ENCODE data around the gene WHRN.
A peak's percentile ranks its signal among the peaks of the same experiment; 100 is the strongest.

The WHRN gene

GRCh38 chr9:114409842-114410241 is 95.4 kb downstream of the WHRN start:
- DNase-seq (ENCODE audit: low read depth in 1 of 2, low spot score in 1 of 2), result no peak
- no peak overlapping the region for H3K4me3 ChIP-seq (replicated peaks; ENCODE audit: insufficient read depth, low read length)
- no peaks in the 10 kb centered on the region for H3K27me3 ChIP-seq (ENCODE audit: insufficient read depth, poor library complexity, severe bottlenecking)
- TF ChIP-seq CTCF (IDR thresholded peaks at IDR 0.05; ENCODE audit: insufficient read depth, low read length) (no peak), REST (IDR thresholded peaks at IDR 0.05; ENCODE audit: insufficient replicate concordance, low read depth) (no peak)
- no peak overlapping the region for H3K27ac ChIP-seq (replicated peaks)

DNA sequence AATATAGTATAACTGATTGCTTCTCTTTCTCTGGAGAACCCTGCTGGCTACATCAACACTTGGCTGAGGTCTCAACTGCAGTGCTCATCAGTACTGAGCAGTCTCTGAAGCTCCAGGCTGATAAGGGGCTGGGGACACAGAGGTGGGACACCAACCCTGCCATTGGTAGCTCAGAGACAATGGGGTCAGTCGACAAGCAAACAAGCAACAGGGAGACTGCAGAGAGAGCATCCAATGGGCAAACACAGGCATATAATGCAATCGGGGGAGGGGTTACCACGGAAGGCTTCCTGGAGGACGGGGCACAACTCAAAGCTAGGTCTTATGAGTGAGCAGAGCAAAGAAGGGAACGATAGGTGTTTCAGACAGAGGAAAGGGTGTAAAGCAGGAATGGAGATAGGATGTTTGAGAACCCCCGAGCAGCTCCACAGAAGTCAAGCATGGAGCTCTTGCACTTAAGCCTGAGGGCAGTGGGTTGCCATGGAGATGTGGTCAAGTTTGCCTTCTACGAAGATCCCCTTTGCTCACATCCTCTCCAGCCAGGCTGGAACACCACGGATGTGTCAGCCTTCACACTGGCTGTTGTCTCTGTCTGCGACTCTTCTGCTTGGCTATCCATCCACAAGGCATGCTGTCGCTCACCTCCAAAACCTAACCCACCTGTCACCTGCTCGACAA is 96.0 kb downstream of the WHRN start:
- DNase-seq (ENCODE audit: low read depth in 1 of 2, low spot score in 1 of 2), result peak; percentile 57 to 77
- H3K27me3 ChIP-seq (ENCODE audit: insufficient read depth, poor library complexity, severe bottlenecking), result no peaks in the 10 kb centered on the region
- no peak for TF ChIP-seq POLR2AphosphoS5 (IDR thresholded peaks at IDR 0.05; ENCODE audit: low read depth)
- TF ChIP-seq SPI1 (IDR thresholded peaks at IDR 0.05; ENCODE audit: borderline replicate concordance, low read depth), result no peak
- TF ChIP-seq GABPA (IDR thresholded peaks at IDR 0.05; ENCODE audit: low read depth), result no peak
- no peak for TF ChIP-seq REST (IDR thresholded peaks at IDR 0.05; ENCODE audit: insufficient replicate concordance, low read depth)
- TF ChIP-seq CTCF (IDR thresholded peaks at IDR 0.05; ENCODE audit: insufficient read depth, low read length), result no peak
- H3K4me3 ChIP-seq (replicated peaks; ENCODE audit: insufficient read depth, low read length), result no peak overlapping the region
- H3K27ac ChIP-seq (replicated peaks), result no peak overlapping the region

DNA sequence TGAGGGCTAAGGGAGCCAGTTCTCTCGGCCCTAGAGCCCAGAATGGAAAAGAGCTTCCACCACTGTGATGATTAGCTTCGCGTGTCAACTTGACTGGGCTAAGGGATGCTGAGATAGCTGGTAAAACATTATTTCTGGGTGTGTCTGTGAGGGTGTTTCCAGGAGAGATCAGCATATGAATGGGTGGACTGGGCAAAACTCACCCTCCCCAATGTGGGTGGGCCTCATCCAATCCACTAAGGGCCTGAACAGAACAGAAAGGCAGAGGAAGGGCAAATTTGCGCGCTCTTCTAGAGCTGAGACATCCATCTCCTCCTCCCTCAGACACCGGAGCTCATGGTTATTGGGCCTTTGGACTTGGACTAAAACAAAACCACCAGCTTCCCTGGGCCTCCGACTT is 96.6 kb downstream of the WHRN start:
- Histone ChIP-seq H3K4me3 (replicated peaks; ENCODE audit: insufficient read depth, low read length) (no peak overlapping the region), H3K27me3 (ENCODE audit: insufficient read depth, poor library complexity, severe bottlenecking) (no peaks in the 10 kb centered on the region), H3K27ac (replicated peaks) (no peak overlapping the region)
- TF ChIP-seq POLR2AphosphoS5 (IDR thresholded peaks at IDR 0.05; ENCODE audit: low read depth), result no peak
- TF ChIP-seq SPI1 (IDR thresholded peaks at IDR 0.05; ENCODE audit: borderline replicate concordance, low read depth), result no peak
- no peak for TF ChIP-seq GABPA (IDR thresholded peaks at IDR 0.05; ENCODE audit: low read depth)
- TF ChIP-seq REST (IDR thresholded peaks at IDR 0.05; ENCODE audit: insufficient replicate concordance, low read depth), result no peak
- TF ChIP-seq CTCF (IDR thresholded peaks at IDR 0.05; ENCODE audit: insufficient read depth, low read length), result no peak
- no peak for DNase-seq (ENCODE audit: low read depth in 1 of 2, low spot score in 1 of 2)
